NB4 (cell line): Measurements from ENCODE around the gene RNF111.

ENCODE experiments used
- DNase-seq: peaks from one replicate; pipeline ENCODE4 v3.0.0; 2010; ENCODE audit warnings: low read depth
- H3K4me3 ChIP-seq: one replicate; pipeline ENCODE4 v1.5.1; 2011; ENCODE audit warnings: mild to moderate bottlenecking, low read depth, low read length, moderate library complexity
- CTCF ChIP-seq: IDR thresholded peaks from one replicate; pipeline ENCODE4 v1.5.1; 2012; ENCODE audit warnings: low read depth, low read length
- MAX ChIP-seq: IDR thresholded peaks from 2 replicates; pipeline ENCODE4 v1.6.1; 2011; ENCODE audit warnings: low read depth, low read length
- MYC ChIP-seq: IDR thresholded peaks from 2 replicates; pipeline ENCODE4 v1.6.1; 2011; ENCODE audit warnings: low read depth, low read length
- POLR2A ChIP-seq: IDR thresholded peaks from 2 replicates; pipeline ENCODE4 v1.6.1; 2011; ENCODE audit warnings: mild to moderate bottlenecking; ENCODE audit not compliant: insufficient read length; ENCODE audit errors: extremely low read depth

Gene RNF111

GRCh38 chr15:59020322-59020721, 32.9 kb downstream of the RNF111 start:
- TF ChIP-seq MAX (no peak), MYC (no peak), POLR2A (no peak), CTCF (no peak)

GRCh38 chr15:59022188-59022587, 34.7 kb downstream of the RNF111 start:
- no peak overlapping the region for H3K4me3 ChIP-seq
- TF ChIP-seq MYC, result no peak
- no peak for TF ChIP-seq MAX
- no peak for TF ChIP-seq POLR2A
- no peak for TF ChIP-seq CTCF
- no peak for DNase-seq

More at GRCh38 chr15:59020322-59020721, 32.9 kb downstream of the RNF111 start:
- H3K4me3 ChIP-seq, result no peak overlapping the region
- no peak for DNase-seq

GRCh38 chr15:59026207-59026606, 38.7 kb downstream of the RNF111 start:
- H3K4me3 ChIP-seq, result no peak overlapping the region
- no peak for TF ChIP-seq MYC
- no peak for TF ChIP-seq CTCF
- no peak for TF ChIP-seq POLR2A
- no peak for TF ChIP-seq MAX
- DNase-seq, result no peak

GRCh38 chr15:59028387-59028955, 41.0 kb downstream of the RNF111 start:
- no peak overlapping the region for H3K4me3 ChIP-seq
- TF ChIP-seq CTCF, result no peak
- no peak for TF ChIP-seq MAX
- TF ChIP-seq MYC, result no peak
- no peak for DNase-seq

GRCh38 chr15:59029554-59029953, 42.1 kb downstream of the RNF111 start:
- no peak for DNase-seq
- TF ChIP-seq CTCF (no peak), MYC (no peak), POLR2A (no peak), MAX (no peak)
- no peak overlapping the region for H3K4me3 ChIP-seq

GRCh38 chr15:59035201-59035600, 47.7 kb downstream of the RNF111 start:
- no peak overlapping the region for H3K4me3 ChIP-seq
- DNase-seq, result no peak
- TF ChIP-seq CTCF, result no peak
- no peak for TF ChIP-seq MAX
- no peak for TF ChIP-seq POLR2A
- no peak for TF ChIP-seq MYC
